Dedifferentiated amniotic fluid mesenchymal stem cell (primary cell): ENCODE data around the gene DSTYK.

Experiments
- DNase-seq: peaks from one replicate; pipeline ENCODE4 v3.0.0-alpha.2; 2016; ENCODE audit errors: extremely low spot score

The DSTYK gene

GRCh38 chr1:205128050-205128449 is 83.5 kb downstream of the DSTYK start:
- DNase-seq: no peak

- no peak for DNase-seq
Observed at GRCh38 chr1:205127646-205128045, 83.9 kb downstream of the DSTYK start.

DNA sequence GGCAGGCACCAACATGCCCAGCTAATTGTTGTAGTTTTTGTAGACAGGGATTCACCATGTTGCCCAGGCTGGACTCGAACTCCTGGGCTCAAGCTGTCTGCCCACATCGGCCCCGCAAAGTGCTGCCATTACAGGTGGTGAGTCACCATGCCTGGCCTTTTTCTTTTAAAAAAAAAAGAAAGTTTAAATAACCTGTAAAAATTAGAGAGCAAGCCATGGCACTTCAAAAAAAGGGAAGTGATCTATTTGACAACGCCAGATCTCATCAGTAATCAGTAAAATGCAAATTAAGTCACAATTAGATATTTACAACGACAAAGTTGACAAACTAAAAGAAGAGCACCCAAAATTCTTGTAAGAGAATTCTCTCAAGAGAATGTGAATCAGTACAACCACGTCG is 86.8 kb downstream of the DSTYK start:
- DNase-seq: no peak

DNA sequence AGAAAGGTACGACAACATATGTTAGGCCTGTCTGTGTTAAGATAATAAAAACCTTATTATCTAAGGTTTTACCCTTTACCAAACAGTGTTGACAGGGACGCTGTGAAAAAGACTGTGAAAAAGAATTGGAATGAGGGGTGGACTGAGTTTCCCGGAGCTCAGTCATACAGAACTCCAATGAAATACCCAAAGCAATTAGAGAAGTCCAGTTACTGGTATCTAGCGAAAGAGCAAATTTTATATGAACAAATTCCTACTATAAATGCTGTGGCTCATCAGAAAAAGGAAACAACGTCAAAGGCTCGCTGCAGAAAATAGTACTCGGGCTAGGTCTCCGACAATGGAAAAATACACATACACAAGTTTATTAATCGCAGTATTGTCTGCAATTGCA is 89.0 kb downstream of the DSTYK start:
- DNase-seq: no peak

GRCh38 chr1:205121660-205122488 is 89.6 kb downstream of the DSTYK start, which contains the start of gene RBBP5:
Gene RBBP5 (minus strand): TSS chr1:205121978. CDS start chr1:205121873, 105 bp downstream.
- DNase-seq: peak; percentile 96

- DNase-seq: no peak
Observed at GRCh38 chr1:205118752-205119151, 92.8 kb downstream of the DSTYK start.

DNA sequence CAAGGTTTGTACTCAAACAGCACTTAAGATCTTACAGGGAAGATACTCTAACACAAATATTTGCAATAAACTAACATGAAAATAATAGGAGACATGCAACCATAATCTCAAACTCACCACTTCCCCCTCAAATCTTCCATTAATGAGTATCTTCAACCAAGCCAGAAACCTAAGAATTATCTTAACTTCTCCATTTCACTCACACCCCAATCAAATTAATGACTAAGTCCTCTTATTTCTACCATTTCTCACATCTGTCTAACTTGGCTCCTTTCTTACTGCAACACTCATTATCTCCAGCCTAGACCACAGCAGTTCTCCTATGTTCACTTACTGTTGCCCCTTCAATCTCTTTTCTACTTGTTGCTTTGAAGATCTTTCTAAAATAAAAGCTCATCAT is 100.1 kb downstream of the DSTYK start:
- DNase-seq: no peak

DNA sequence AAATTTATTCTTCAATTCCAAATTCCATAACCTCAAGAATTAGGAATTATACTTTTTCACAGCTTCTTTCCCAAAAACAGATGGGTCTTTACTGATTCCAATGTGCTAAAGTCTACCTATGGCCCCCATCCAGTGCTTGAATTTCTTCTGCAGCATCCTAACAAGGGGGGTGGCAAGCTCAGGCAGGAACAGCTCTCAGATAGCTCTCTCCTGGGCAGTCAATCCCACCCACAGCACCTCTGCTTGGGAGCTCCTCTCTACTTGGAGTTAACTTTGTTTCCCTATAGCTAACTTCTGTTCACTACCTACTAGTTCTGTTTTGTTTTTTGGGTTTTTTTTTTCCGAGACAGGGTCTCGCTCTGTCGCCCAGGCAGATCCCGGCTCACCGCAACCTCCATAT is 101.8 kb downstream of the DSTYK start:
- DNase-seq: no peak

GRCh38 chr1:205109269-205109668 is 102.2 kb downstream of the DSTYK start:
- DNase-seq: no peak

DNA sequence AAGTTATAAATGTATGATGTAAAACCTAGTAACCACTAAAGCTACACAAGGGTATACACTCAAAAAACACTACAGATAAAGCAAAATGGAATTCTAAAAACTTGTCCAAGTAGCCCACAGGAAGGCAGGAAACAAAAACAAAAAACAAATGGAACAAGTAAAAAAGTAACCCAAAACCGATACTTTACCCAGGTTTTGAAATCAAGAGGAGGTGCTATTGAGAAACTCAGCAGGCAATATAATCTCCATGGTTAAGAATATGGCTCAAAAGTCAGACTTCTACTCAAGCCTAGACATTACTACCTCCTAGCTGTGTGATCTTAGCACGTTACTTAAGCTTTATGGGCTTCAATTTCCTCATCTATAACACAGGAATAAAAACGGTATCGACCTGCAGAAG is 103.0 kb downstream of the DSTYK start:
- DNase-seq: no peak

GRCh38 chr1:205107327-205107726 is 104.2 kb downstream of the DSTYK start:
- DNase-seq: no peak

GRCh38 chr1:205102404-205102803 is 109.1 kb downstream of the DSTYK start:
- no peak for DNase-seq

- no peak for DNase-seq
Observed at GRCh38 chr1:205098242-205098641, 113.3 kb downstream of the DSTYK start.

DNA sequence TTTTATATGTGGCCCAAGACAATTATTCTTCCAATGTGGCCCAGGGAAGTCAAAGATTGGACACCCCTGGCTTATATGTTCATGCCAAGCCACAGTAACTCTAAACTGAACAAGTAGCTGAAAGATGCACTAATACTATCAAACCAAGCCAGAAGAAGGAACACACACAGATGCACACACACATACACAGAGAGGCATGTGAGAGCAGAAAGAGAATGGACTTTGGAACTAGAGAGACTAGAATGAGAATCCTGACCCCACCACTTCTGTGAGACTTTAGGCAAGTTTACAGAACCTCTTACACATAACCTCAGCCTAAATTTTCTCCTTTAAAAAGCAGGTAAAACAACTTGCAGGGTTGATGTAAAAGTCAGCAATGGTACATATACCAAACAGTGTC is 116.1 kb downstream of the DSTYK start:
- DNase-seq: no peak
